Caco-2 (cell line): Measurements from ENCODE around the gene CPN2. TPM values are rescaled to one million over a fixed set of nuclear protein-coding genes. Genes with fewer than 3 reads are reported as not detected.

Experiments
- BruUV-seq: library from RNA; stranded (reverse); fragments of 400-500 nt; replicated peaks from 2 replicates; lab custom pipeline; 2021; lab: Mats Ljungman, UMichigan
- CTCF ChIA-PET: fragments of 300-600 bp; sonication (Branson Sonifier 250); formaldehyde crosslinking; loops from one replicate; lab custom pipeline; 2022; ENCODE audit warnings: antibody characterized with exemption; lab: Charles Lee
- POLR2A ChIA-PET: fragments of 300-600 bp; sonication (Branson Sonifier 250); formaldehyde crosslinking; loops from one replicate; lab custom pipeline; 2022; ENCODE audit warnings: antibody characterized with exemption; lab: Charles Lee
- DNase-seq, 2 experiments: peaks; one replicate each; pipeline versions ENCODE4 v3.0.0 to v3.0.0-alpha.2; 2020 to 2022
- H3K27me3 ChIP-seq: replicated peaks from 2 replicates; pipeline ENCODE4 v1.6.0; 2011; ENCODE audit warnings: low read length; ENCODE audit not compliant: control insufficient read depth, insufficient read depth
- H3K36me3 ChIP-seq: 2 replicates; pipeline ENCODE4 v1.5.1; 2011; ENCODE audit warnings: low read length; ENCODE audit not compliant: control insufficient read depth, insufficient read depth
- H3K4me1 ChIP-seq: fragments of 250-450 bp; sonication (Bioruptor Pico); 2 replicates; pipeline ENCODE4 v1.5.1; 2020; ENCODE audit warnings: mild to moderate bottlenecking
- H3K4me3 ChIP-seq: 2 replicates; pipeline ENCODE4 v1.5.1; 2011; ENCODE audit warnings: low read depth, mild to moderate bottlenecking, control low read depth, low read length
- H3K9me3 ChIP-seq: fragments of 250-450 bp; sonication (Bioruptor Pico); 2 replicates; pipeline ENCODE4 v1.5.1; 2020; ENCODE audit warnings: mild to moderate bottlenecking, moderate library complexity
- H3K27ac Mint-ChIP-seq: one replicate; pipeline ENCODE4 v1.8.0; 2022; ENCODE audit warnings: mixed read lengths; ENCODE audit not compliant: unreplicated experiment
- H3K27me3 Mint-ChIP-seq: one replicate; pipeline ENCODE4 v1.8.0; 2022; ENCODE audit warnings: mixed read lengths; ENCODE audit not compliant: insufficient read depth, unreplicated experiment
- H3K36me3 Mint-ChIP-seq: one replicate; pipeline ENCODE4 v1.8.0; 2022; ENCODE audit warnings: mild to moderate bottlenecking, mixed read lengths; ENCODE audit not compliant: insufficient read depth, unreplicated experiment
- H3K4me1 Mint-ChIP-seq: one replicate; pipeline ENCODE4 v1.8.0; 2022; ENCODE audit warnings: low read depth, mixed read lengths; ENCODE audit not compliant: unreplicated experiment
- H3K4me3 Mint-ChIP-seq: one replicate; pipeline ENCODE4 v1.8.0; 2022; ENCODE audit warnings: mild to moderate bottlenecking, moderate library complexity, mixed read lengths; ENCODE audit not compliant: unreplicated experiment
- H3K9me3 Mint-ChIP-seq: one replicate; pipeline ENCODE4 v1.8.0; 2022; ENCODE audit warnings: mixed read lengths; ENCODE audit not compliant: unreplicated experiment
- CTCF ChIP-seq, 2 experiments: fragments of 200-600 bp in 1 of 2; IDR thresholded peaks; 1 replicate in 1 of 2; 2 replicates in 1 of 2; pipeline versions ENCODE4 v1.5.1 to v1.8.0; 2011 to 2022; ENCODE audit warnings: antibody characterized with exemption in 1 of 2, control low read depth in 1 of 2, inconsistent platforms in 1 of 2, low read depth in 1 of 2, low read length in 1 of 2, mild to moderate bottlenecking in 1 of 2, moderate library complexity in 1 of 2; ENCODE audit not compliant: insufficient read depth in 1 of 2, severe bottlenecking in 1 of 2, unreplicated experiment in 1 of 2
- intact Hi-C: fragments of 100-400 bp; cut with micrococcal nuclease; formaldehyde crosslinking; loops from one replicate; pipeline ENCODE4 v1.10.0; 2022; ENCODE audit not compliant: unreplicated experiment
- total RNA-seq: library from RNA; stranded (reverse); gene quantifications from 2 replicates; pipeline ENCODE4 v1.2.3, GENCODE V29; 2022

CPN2 gene
- total RNA-seq, 1 experiment from 2014 or later = not detected

- no peaks in the 10 kb centered on the region for H3K27me3 ChIP-seq
- no peak for DNase-seq
- no peaks in the 10 kb centered on the region for H3K9me3 Mint-ChIP-seq
- H3K4me3 Mint-ChIP-seq = no peak overlapping the region
- BruUV-seq = no TSS peak
- H3K4me3 ChIP-seq = no peak overlapping the region
- H3K36me3 Mint-ChIP-seq = no peaks in the 10 kb centered on the region
- H3K9me3 ChIP-seq = no peaks in the 10 kb centered on the region
- ChIA-PET POLR2A (no interaction called here), CTCF (interaction anchor here (0.8 kb wide), 1 partner anchor 10 kb away, joined by 5 read pairs; no protein-coding TSS in a partner anchor)
- no peaks in the 10 kb centered on the region for H3K4me1 Mint-ChIP-seq
- H3K4me1 ChIP-seq = no peaks in the 10 kb centered on the region
- H3K27me3 Mint-ChIP-seq = no peaks in the 10 kb centered on the region
- TF ChIP-seq CTCF (IDR thresholded peaks at IDR 0.05; ENCODE audit: insufficient read depth in 1 of 2, low read depth in 1 of 2, low read length in 1 of 2, severe bottlenecking in 1 of 2, unreplicated experiment in 1 of 2) = no peak
- intact Hi-C loops = no loop called here
- no peak overlapping the region for H3K27ac Mint-ChIP-seq
- H3K36me3 ChIP-seq = no peaks in the 10 kb centered on the region
Measured at GRCh38 chr3:194357681-194358080, 6.6 kb upstream of the CPN2 start.

- Mint-ChIP-seq H3K36me3 (no peaks in the 10 kb centered on the region), H3K4me1 (no peaks in the 10 kb centered on the region), H3K27ac (no peak overlapping the region), H3K9me3 (no peaks in the 10 kb centered on the region), H3K27me3 (no peaks in the 10 kb centered on the region), H3K4me3 (no peak overlapping the region)
- BruUV-seq = no TSS peak
- no peak for TF ChIP-seq CTCF (IDR thresholded peaks at IDR 0.05; ENCODE audit: insufficient read depth in 1 of 2, low read depth in 1 of 2, low read length in 1 of 2, severe bottlenecking in 1 of 2, unreplicated experiment in 1 of 2)
- intact Hi-C loops = no loop called here
- H3K4me1 ChIP-seq = no peaks in the 10 kb centered on the region
- no peaks in the 10 kb centered on the region for H3K27me3 ChIP-seq
- no peak overlapping the region for H3K4me3 ChIP-seq
- H3K36me3 ChIP-seq = no peaks in the 10 kb centered on the region
- CTCF ChIA-PET = no interaction called here
- POLR2A ChIA-PET = no interaction called here
- DNase-seq = no peak
- H3K9me3 ChIP-seq = no peaks in the 10 kb centered on the region
Measured at GRCh38 chr3:194355379-194355778, 4.3 kb upstream of the CPN2 start.

- Mint-ChIP-seq H3K36me3 (no peaks in the 10 kb centered on the region), H3K27ac (no peak overlapping the region), H3K9me3 (no peaks in the 10 kb centered on the region), H3K4me1 (no peaks in the 10 kb centered on the region), H3K4me3 (no peak overlapping the region), H3K27me3 (no peaks in the 10 kb centered on the region)
- intact Hi-C loops = no loop called here
- no peak for TF ChIP-seq CTCF (IDR thresholded peaks at IDR 0.05; ENCODE audit: insufficient read depth in 1 of 2, low read depth in 1 of 2, low read length in 1 of 2, severe bottlenecking in 1 of 2, unreplicated experiment in 1 of 2)
- Histone ChIP-seq H3K27me3 (no peaks in the 10 kb centered on the region), H3K4me1 (no peaks in the 10 kb centered on the region), H3K9me3 (no peaks in the 10 kb centered on the region), H3K4me3 (no peak overlapping the region), H3K36me3 (no peaks in the 10 kb centered on the region)
- POLR2A ChIA-PET = no interaction called here
- DNase-seq = no peak
- CTCF ChIA-PET = no interaction called here
- no TSS peak for BruUV-seq
Measured at GRCh38 chr3:194354315-194354714, 3.2 kb upstream of the CPN2 start.
